HepG2 (cell line): ENCODE data around the gene API5. TPM values are rescaled to one million over a fixed set of nuclear protein-coding genes. Genes with fewer than 3 reads are reported as not detected.

ENCODE experiments used
- ATAC-seq: fragments of 200-7000 bp; cut with Tn5 transposase; 3 replicates; pipeline ENCODE4 v1.9.1; 2020; ENCODE audit warnings: mild to moderate bottlenecking, moderate library complexity
- BruUV-seq: library from RNA; stranded (reverse); fragments of 400-500 nt; replicated peaks from 2 replicates; lab custom pipeline; 2021; lab: Mats Ljungman, UMichigan
- CTCF ChIA-PET: fragments of 300-600 bp; formaldehyde crosslinking; extraction: SDS; loops from one replicate; lab custom pipeline; 2021; ENCODE audit warnings: low total read pairs, inconsistent platforms, low intra/inter-chr PET ratio; lab: Yijun Ruan, JAX
- POLR2A ChIA-PET: fragments of 350-600 bp; sonication (Branson Sonifier 250); formaldehyde crosslinking; loops from one replicate; lab custom pipeline; 2020; ENCODE audit warnings: antibody characterized with exemption, inconsistent platforms; lab: Yijun Ruan, JAX
- DNase-seq: peaks from one replicate; pipeline ENCODE4 v3.0.0-alpha.2; 2015; ENCODE audit warnings: low spot score
- FAIRE-seq: peaks from 3 replicates; lab custom pipeline; 2011; peaks lifted over from hg19 to GRCh38; lab: Jason Lieb, UNC
- H2AFZ ChIP-seq: one replicate; pipeline ENCODE4 v1.6.1; 2011; ENCODE audit warnings: low read length, inconsistent platforms
- H3K27ac ChIP-seq: fragments of 300-600 bp; 3 replicates; pipeline ENCODE4 v1.8.0; 2011; ENCODE audit warnings: mixed run types, mild to moderate bottlenecking, mixed read lengths, low read length, inconsistent platforms; ENCODE audit not compliant: insufficient read depth; ENCODE audit errors: extremely low read length
- H3K27me3 ChIP-seq, 2 experiments: fragments of 200-600 bp in 1 of 2; 2 replicates in 1 of 2; 3 replicates in 1 of 2; pipeline versions ENCODE4 v1.6.0 to v1.8.0; 2011; ENCODE audit warnings: low read length in 2 of 2, mild to moderate bottlenecking in 2 of 2, moderate library complexity in 2 of 2, inconsistent platforms in 1 of 2; ENCODE audit not compliant: insufficient read depth in 2 of 2, control insufficient read depth in 1 of 2
- H3K36me3 ChIP-seq, 2 experiments: fragments of 200-600 bp in 1 of 2; replicated peaks in 1 of 2; 2 replicates in 1 of 2; 3 replicates in 1 of 2; pipeline versions ENCODE4 v1.5.1 to v1.8.0; 2011; ENCODE audit warnings: low read length in 2 of 2, inconsistent platforms in 1 of 2; ENCODE audit not compliant: insufficient read depth in 2 of 2, control insufficient read depth in 1 of 2
- H3K4me1 ChIP-seq: 2 replicates; pipeline ENCODE4 v1.5.1; 2012; ENCODE audit warnings: low read length, inconsistent platforms; ENCODE audit not compliant: insufficient read depth
- H3K4me2 ChIP-seq: 2 replicates; pipeline ENCODE4 v1.6.0; 2011; ENCODE audit warnings: low read depth, low read length, inconsistent platforms
- H3K4me3 ChIP-seq, 3 experiments: fragments of 200-600 bp in 1 of 3; sonication (generic), shearing (Covaris generic) in 1 of 3; replicated peaks in 1 of 3; 2 replicates each; pipeline ENCODE4 v1.5.1; 2011 to 2016; ENCODE audit warnings: low read length in 3 of 3, inconsistent platforms in 2 of 3, low read depth in 2 of 3, mild to moderate bottlenecking in 2 of 3, control low read depth in 1 of 3, mixed read lengths in 1 of 3; ENCODE audit not compliant: insufficient read depth in 1 of 3
- H3K79me2 ChIP-seq: one replicate; pipeline ENCODE4 v1.6.1; 2011; ENCODE audit warnings: low read length, inconsistent platforms; ENCODE audit not compliant: insufficient read depth
- H3K9ac ChIP-seq: 2 replicates; pipeline ENCODE4 v1.6.0; 2011; ENCODE audit warnings: mild to moderate bottlenecking, low read depth, low read length, inconsistent platforms; ENCODE audit not compliant: insufficient read depth
- H3K9me3 ChIP-seq: 2 replicates; pipeline ENCODE4 v1.5.1; 2012; ENCODE audit warnings: mild to moderate bottlenecking, low read length
- H4K20me1 ChIP-seq: 2 replicates; pipeline ENCODE4 v1.6.0; 2011; ENCODE audit warnings: inconsistent platforms, mild to moderate bottlenecking, low read length, moderate library complexity; ENCODE audit not compliant: insufficient read depth
- CHCHD3 ChIP-seq: sonication (generic); formaldehyde crosslinking; IDR thresholded peaks from 2 replicates; pipeline ENCODE4 v1.8.0; 2022; ENCODE audit warnings: mild to moderate bottlenecking, missing genetic modification reagents, moderate library complexity
- HBP1 ChIP-seq: IDR thresholded peaks from 2 replicates; pipeline ENCODE4 v1.6.1; 2016; ENCODE audit warnings: low read depth, control low read depth
- PAWR ChIP-seq: sonication (generic); formaldehyde crosslinking; IDR thresholded peaks from 2 replicates; pipeline ENCODE4 v1.4.0; 2020; ENCODE audit warnings: missing genetic modification reagents, mild to moderate bottlenecking, borderline replicate concordance
- REXO4 ChIP-seq: sonication (generic); formaldehyde crosslinking; IDR thresholded peaks from 2 replicates; pipeline ENCODE4 v1.8.0; 2022; ENCODE audit warnings: missing genetic modification reagents, mild to moderate bottlenecking, borderline replicate concordance
- RNF2 ChIP-seq: fragments of 450-650 bp; conservative IDR thresholded peaks from 2 replicates; pipeline ENCODE4 v1.6.1; 2016; ENCODE audit warnings: low read depth
- ZNF597 ChIP-seq: sonication (generic); formaldehyde crosslinking; IDR thresholded peaks from 2 replicates; pipeline ENCODE4 v1.5.0; 2020; ENCODE audit warnings: missing genetic modification reagents
- ZNF737 ChIP-seq: sonication (generic); formaldehyde crosslinking; IDR thresholded peaks from 2 replicates; pipeline ENCODE4 v1.5.0; 2020; ENCODE audit warnings: missing genetic modification reagents, mild to moderate bottlenecking, borderline replicate concordance
- ZNF747 ChIP-seq: sonication (generic); formaldehyde crosslinking; IDR thresholded peaks from 2 replicates; pipeline ENCODE4 v1.8.1; 2023; ENCODE audit warnings: missing genetic modification reagents, mild to moderate bottlenecking, borderline replicate concordance
- ZNF772 ChIP-seq: sonication (generic); formaldehyde crosslinking; IDR thresholded peaks from 2 replicates; pipeline ENCODE4 v1.5.0; 2020; ENCODE audit warnings: mild to moderate bottlenecking, missing genetic modification reagents
- WGBS: methylation state at CpG from one replicate; pipeline ENCODE4 v1.1.6; 2017; ENCODE audit warnings: low lambda C conversion rate; 5-methylcytosine and 5-hydroxymethylcytosine counted together
- in situ Hi-C: cut with HindIII; loops from 2 replicates; pipeline ENCODE4 v1.10.0; 2017; ENCODE audit warnings: low pct_unique_long_range_greater_than_20kb; ENCODE audit not compliant: extremely low pct_ligation_motif_present
- intact Hi-C: fragments of 100-400 bp; cut with micrococcal nuclease; formaldehyde crosslinking; loops from one replicate; pipeline ENCODE4 v1.10.0; 2022; ENCODE audit not compliant: unreplicated experiment
- polyA plus RNA-seq, 8 experiments: library from polyadenylated mRNA; depleted of rRNA in 3 of 8; stranded (reverse) in 7 of 8; unstranded in 1 of 8; fragments of >200 nt; fragmentation: Illumina TruSeq in 4 of 8; extraction: Trizol in 4 of 8; gene quantifications; 2 replicates each; pipeline versions ENCODE4 v1.2.1 to v1.2.3, GENCODE V29; 2011 to 2016; ENCODE audit warnings: low read depth in 4 of 8, missing spikeins in 1 of 8, mixed read lengths in 1 of 8; ENCODE audit not compliant: insufficient read depth in 1 of 8
- total RNA-seq, 5 experiments: library from RNA; depleted of rRNA; stranded (reverse); fragments of >200 nt; fragmentation: Illumina TruSeq; extraction: Trizol; gene quantifications; 2 replicates each; pipeline ENCODE4 v1.2.3, GENCODE V29; 2016; ENCODE audit warnings: low read depth in 1 of 5

Gene API5
- total and polyA plus RNA-seq, 2 of the 13 experiments (the other 11 are each of a cell fraction or from before 2014, with no cell fraction given): 21.6 to 59.0 TPM

GRCh38 chr11:43360361-43361032, 48.7 kb downstream of the API5 start:
- in situ Hi-C loops: no loop called here
- DNase-seq (peak; percentile 13), FAIRE-seq (no peak), ATAC-seq (no peak)
- no peaks in the 10 kb centered on the region for H3K9me3 ChIP-seq
- H3K9ac ChIP-seq: peak overlapping the region; percentile 98; the same call in 1 of the 2 replicates
- H4K20me1 ChIP-seq: peaks cover 15% of the 10 kb centered on the region
- peak overlapping the region; percentile 89 for H3K4me2 ChIP-seq
- ChIA-PET POLR2A (interaction anchor here (1.1 to 1.2 kb wide), 2 partner anchors 12 to 49 kb away, joined by 5 read pairs; partner anchors contain the start of gene API5), CTCF (no interaction called here)
- BruUV-seq: no TSS peak
- H3K27me3 ChIP-seq: no peaks in the 10 kb centered on the region; a peak in 1 of 5 replicates
- H3K4me3 ChIP-seq: peak overlapping the region; percentile 85 to 100 (median 97); a peak in 5 of 6 replicates
- WGBS: 56% methylated on average over 1 of the region's 1 CpG
- peaks cover 38% of the 10 kb centered on the region for H3K4me1 ChIP-seq
- H3K27ac ChIP-seq: no peak overlapping the region
- intact Hi-C loops: no loop called here
- H3K79me2 ChIP-seq: peaks cover 62% of the 10 kb centered on the region
- TF ChIP-seq ZNF772 (CRISPR knock-in tag) (no peak), HBP1 (CRISPR knock-in tag) (no peak), RNF2 (no peak), REXO4 (CRISPR knock-in tag) (no peak), ZNF747 (CRISPR knock-in tag) (no peak), ZNF737 (CRISPR knock-in tag) (no peak), ZNF597 (CRISPR knock-in tag) (no peak), CHCHD3 (CRISPR knock-in tag) (no peak), PAWR (CRISPR knock-in tag) (no peak)
- peaks cover 3 to 5% of the 10 kb centered on the region in 2 experiments; a peak in 2 of 5 replicates for H3K36me3 ChIP-seq
- no peak overlapping the region for H2AFZ ChIP-seq
